Skin epidermis (tissue), 12 donors: ENCODE results near the gene GUCY1B1.
A peak's percentile ranks its signal among the peaks of the same experiment; 100 is the strongest.
"Not testable (repeated sequence)": the region's sequence is repeated elsewhere in the genome, so short reads cannot be mapped to it uniquely, and the experiment has no call there.

Experiments
- H3K27ac ChIP-seq, 21 experiments: fragments of 200-600 bp; sonication (generic) in 11 of 21; one replicate each; pipeline ENCODE4 v1.5.0; 2020; ENCODE audit warnings: mild to moderate bottlenecking in 3 of 21, inconsistent platforms in 2 of 21, moderate library complexity in 2 of 21
- H3K4me3 ChIP-seq, 7 experiments: fragments of 200-600 bp; sonication (generic) in 2 of 7; one replicate each; pipeline ENCODE4 v1.5.0; 2020; ENCODE audit warnings: inconsistent platforms in 2 of 7, mild to moderate bottlenecking in 2 of 7, moderate library complexity in 1 of 7

Gene GUCY1B1

GRCh38 chr4:155789982-155790381, 31.2 kb downstream of the GUCY1B1 start:
- no peak overlapping the region for H3K4me3 ChIP-seq

GRCh38 chr4:155794589-155795236, 35.9 kb downstream of the GUCY1B1 start:
- Histone ChIP-seq H3K27ac (no peak overlapping the region), H3K4me3 (no peak overlapping the region)

More at GRCh38 chr4:155789982-155790381, 31.2 kb downstream of the GUCY1B1 start:
- H3K27ac ChIP-seq = no peak overlapping the region

GRCh38 chr4:155795991-155796390, 37.2 kb downstream of the GUCY1B1 start:
- no peak overlapping the region for H3K4me3 ChIP-seq
- H3K27ac ChIP-seq = no peak overlapping the region

GRCh38 chr4:155797581-155797980, 38.8 kb downstream of the GUCY1B1 start:
- H3K4me3 ChIP-seq = not testable (repeated sequence)

GRCh38 chr4:155799116-155799793, 40.4 kb downstream of the GUCY1B1 start:
- no peak overlapping the region for H3K4me3 ChIP-seq
- peak overlapping the region in 3 of 21 experiments; percentile 29 to 36 (median 31) for H3K27ac ChIP-seq

More at GRCh38 chr4:155797581-155797980, 38.8 kb downstream of the GUCY1B1 start:
- not testable (repeated sequence) for H3K27ac ChIP-seq

- H3K27ac ChIP-seq = peak overlapping the region in 2 of 21 experiments; percentile 14 to 31
- H3K4me3 ChIP-seq = no peak overlapping the region
Observed at GRCh38 chr4:155799794-155800123, 40.9 kb downstream of the GUCY1B1 start.

- Histone ChIP-seq H3K27ac (no peak overlapping the region), H3K4me3 (no peak overlapping the region)
Observed at GRCh38 chr4:155800685-155801343, 42.0 kb downstream of the GUCY1B1 start.

GRCh38 chr4:155802190-155802959, 43.6 kb downstream of the GUCY1B1 start:
- no peak overlapping the region for H3K4me3 ChIP-seq
- H3K27ac ChIP-seq = no peak overlapping the region

GRCh38 chr4:155805016-155805415, 46.2 kb downstream of the GUCY1B1 start:
- Histone ChIP-seq H3K27ac (peak overlapping the region in 4 of 21 experiments; percentile 42 to 78 (median 55)), H3K4me3 (no peak overlapping the region)

- Histone ChIP-seq H3K27ac (peak overlapping the region in 4 of 21 experiments; percentile 59 to 72 (median 62)), H3K4me3 (no peak overlapping the region)
Observed at GRCh38 chr4:155807021-155807420, 48.2 kb downstream of the GUCY1B1 start.

GRCh38 chr4:155809835-155810234, 51.0 kb downstream of the GUCY1B1 start:
- no peak overlapping the region for H3K27ac ChIP-seq
- H3K4me3 ChIP-seq = no peak overlapping the region

GRCh38 chr4:155811083-155811482, 52.3 kb downstream of the GUCY1B1 start:
- peak overlapping the region in 1 of 21 experiments; percentile 12 for H3K27ac ChIP-seq
- no peak overlapping the region for H3K4me3 ChIP-seq

- Histone ChIP-seq H3K27ac (no peak overlapping the region), H3K4me3 (no peak overlapping the region)
Observed at GRCh38 chr4:155818639-155819038, 59.8 kb downstream of the GUCY1B1 start.

- no peak overlapping the region for H3K27ac ChIP-seq
- H3K4me3 ChIP-seq = no peak overlapping the region
Observed at GRCh38 chr4:155819066-155819465, 60.2 kb downstream of the GUCY1B1 start.

GRCh38 chr4:155820887-155821518, 62.2 kb downstream of the GUCY1B1 start:
- H3K27ac ChIP-seq = no peak overlapping the region
- H3K4me3 ChIP-seq = no peak overlapping the region

- Histone ChIP-seq H3K27ac (no peak overlapping the region), H3K4me3 (no peak overlapping the region)
Observed at GRCh38 chr4:155822572-155822971, 63.8 kb downstream of the GUCY1B1 start.

- Histone ChIP-seq H3K27ac (no peak overlapping the region), H3K4me3 (no peak overlapping the region)
Observed at GRCh38 chr4:155828628-155829027, 69.8 kb downstream of the GUCY1B1 start.

- Histone ChIP-seq H3K27ac (no peak overlapping the region), H3K4me3 (no peak overlapping the region)
Observed at GRCh38 chr4:155832664-155833063, 73.8 kb downstream of the GUCY1B1 start.

- H3K4me3 ChIP-seq = no peak overlapping the region
- no peak overlapping the region for H3K27ac ChIP-seq
Observed at GRCh38 chr4:155837203-155837796, 78.5 kb downstream of the GUCY1B1 start.
